GM20000 (cell line): ENCODE measurements around the gene CNN3.

Experiments
- DNase-seq: peaks from one replicate; pipeline ENCODE4 v3.0.0; 2012; ENCODE audit warnings: low spot score
- CTCF ChIP-seq: IDR thresholded peaks from 2 replicates; pipeline ENCODE4 v1.5.1; 2012; ENCODE audit warnings: mild to moderate bottlenecking, control low read depth; ENCODE audit errors: extremely low read depth, missing control alignments

Gene CNN3

DNA sequence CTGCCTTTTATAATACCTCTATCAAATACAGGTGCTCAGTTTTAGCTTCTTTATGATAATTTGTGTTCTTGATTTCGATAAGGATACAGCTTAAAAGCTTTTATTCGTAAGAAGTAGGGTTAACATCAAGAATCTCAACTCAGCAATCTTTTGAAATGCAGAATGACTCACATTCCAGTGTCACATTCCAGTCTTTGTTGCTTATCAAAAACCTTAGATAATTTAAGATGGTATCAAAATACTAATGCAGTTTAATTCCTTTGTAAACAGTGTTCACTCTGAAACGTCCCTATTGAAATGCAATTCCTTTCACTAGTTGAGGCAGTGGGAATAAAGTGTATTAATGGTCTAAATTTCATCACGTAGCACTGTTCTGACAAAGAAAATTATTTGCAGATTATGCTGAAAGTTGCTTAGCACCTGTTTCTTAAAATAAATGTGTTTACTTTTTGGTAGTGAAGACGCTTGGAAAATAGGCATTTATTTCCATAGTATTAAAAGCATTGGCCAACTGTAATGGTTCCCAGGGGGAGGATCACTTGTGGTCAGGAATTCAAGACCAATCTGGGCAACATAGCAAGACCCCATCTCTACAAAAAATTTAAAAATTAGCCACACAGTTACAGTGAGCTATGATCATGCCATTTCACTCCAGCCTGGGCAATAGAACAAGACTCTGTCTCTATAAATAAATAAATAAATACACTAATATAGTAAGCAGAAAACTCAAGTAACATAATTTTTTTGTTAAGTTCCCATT, 10.1 kb upstream of the CNN3 start:
- no peak for DNase-seq
- TF ChIP-seq CTCF, result no peak

DNA sequence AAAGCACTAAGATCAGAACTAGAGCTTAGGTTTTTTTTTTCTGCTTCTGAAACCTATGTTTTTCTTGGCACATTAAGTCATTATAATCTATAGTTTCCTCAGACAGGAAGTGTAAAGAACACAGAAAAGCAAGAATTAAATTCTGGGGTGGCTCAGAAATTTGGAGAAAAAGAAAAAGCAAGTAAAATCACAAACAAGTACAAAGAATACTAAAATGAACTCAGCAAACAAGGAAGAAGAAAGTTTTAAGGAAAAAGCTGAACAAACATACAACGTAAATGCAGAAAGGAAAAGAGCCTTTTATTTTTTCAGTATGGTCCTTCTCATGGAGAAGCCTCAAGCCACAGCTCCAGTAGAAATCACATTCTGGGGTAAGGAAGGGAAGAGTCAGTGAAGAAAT, 8.6 kb upstream of the CNN3 start:
- DNase-seq, result no peak
- no peak for TF ChIP-seq CTCF

GRCh38 chr1:94935034-94935433, 8.1 kb upstream of the CNN3 start:
- TF ChIP-seq CTCF, result no peak
- DNase-seq, result no peak

GRCh38 chr1:94934551-94934950, 7.6 kb upstream of the CNN3 start:
- no peak for TF ChIP-seq CTCF
- DNase-seq, result no peak

- no peak for DNase-seq
- no peak for TF ChIP-seq CTCF
Measured at GRCh38 chr1:94931254-94931841, 4.4 kb upstream of the CNN3 start.

GRCh38 chr1:94929351-94930217, 2.7 kb upstream of the CNN3 start:
- no peak for DNase-seq
- no peak for TF ChIP-seq CTCF
